Lung microvascular endothelial cell (primary cell): ENCODE data around the gene ZNF614. TPM values are rescaled to one million over a fixed set of nuclear protein-coding genes. Genes with fewer than 3 reads are reported as not detected.
"Not testable (repeated sequence)": the region's sequence is repeated elsewhere in the genome, so short reads cannot be mapped to it uniquely, and the experiment has no call there.

Experiments
- DNase-seq, 2 donors: peaks; one replicate each; pipeline versions ENCODE4 v3.0.0 to v3.0.0-alpha.2; 2010; ENCODE audit warnings: low read depth in 2 of 2
- total RNA-seq: library from RNA; depleted of rRNA; stranded (reverse); fragments of >200 nt; gene quantifications from 2 replicates; pipeline ENCODE4 v1.2.1, GENCODE V29; 2014

The ZNF614 gene
- total RNA-seq, 1 donor from 2014 or later: 7.5 TPM

DNA sequence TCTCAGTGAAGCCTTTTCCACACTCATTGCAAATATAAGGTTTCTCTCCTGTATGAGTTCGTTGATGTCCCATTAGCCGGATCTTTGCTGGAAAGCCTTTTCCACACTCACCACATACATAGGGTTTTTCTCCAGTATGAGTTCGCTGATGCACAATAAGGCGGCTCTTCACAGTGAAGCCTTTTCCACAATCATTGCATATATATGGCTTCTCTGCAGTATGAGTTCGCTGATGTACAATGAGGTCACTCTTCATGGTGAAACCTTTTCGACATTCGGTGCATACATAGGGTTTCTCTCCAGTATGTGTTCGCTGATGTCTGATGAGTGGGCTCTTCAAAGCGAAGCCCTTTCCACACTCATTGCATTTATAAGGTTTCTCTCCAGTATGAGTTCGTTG lies 34.8 kb downstream of the ZNF614 start:
- DNase-seq: no peak

DNA sequence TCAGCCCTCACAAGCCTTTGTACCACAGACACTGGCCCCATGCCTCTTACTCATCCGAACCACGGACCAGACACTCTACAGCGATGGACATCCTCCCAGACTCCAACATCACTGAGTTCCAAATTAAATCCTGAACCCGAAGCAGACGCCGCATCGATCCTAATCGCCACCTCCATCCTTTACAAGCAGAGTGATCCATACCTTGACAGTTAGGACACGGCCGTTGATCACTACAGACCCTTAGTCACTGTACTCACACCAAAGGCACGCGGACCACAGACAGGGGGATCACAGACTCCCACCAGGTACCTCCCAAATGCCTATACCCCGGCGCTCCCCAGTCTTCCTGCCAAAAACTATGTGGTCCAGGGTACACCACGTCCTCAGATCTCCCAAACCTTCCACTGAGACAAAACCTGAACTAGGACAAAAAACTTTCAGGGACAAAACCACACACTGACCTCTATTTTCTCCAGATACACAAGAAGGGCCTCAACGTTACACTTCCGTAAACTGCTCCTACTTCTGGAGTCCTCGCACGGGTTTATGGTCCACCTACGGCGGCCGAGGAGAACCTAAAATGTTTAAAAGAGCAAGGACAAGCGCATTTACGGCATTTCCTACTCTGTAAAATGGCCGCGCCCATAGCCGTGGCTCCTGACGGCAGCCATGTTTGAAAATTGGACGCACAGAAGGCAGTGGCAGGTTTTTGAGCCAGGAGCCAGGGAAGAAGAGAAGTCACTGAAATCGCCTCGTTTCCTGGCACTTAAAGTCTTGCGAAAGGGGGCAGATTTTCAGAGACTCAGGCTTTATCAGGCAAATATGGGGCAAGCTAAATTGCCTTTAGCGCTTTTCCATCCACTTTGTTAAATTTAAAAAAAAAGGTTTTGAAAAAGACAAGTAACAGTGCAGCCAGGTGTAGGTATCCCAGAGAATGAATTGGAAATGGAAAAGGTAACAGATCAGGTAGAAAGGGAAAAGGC lies 41.6 kb downstream of the ZNF614 start, which contains the start of gene ZNF350:
Gene ZNF350 (minus strand): TSS at position 532 of the 983 bp plus-strand sequence. CDS start 12,480 bp downstream, outside the sequence.
- DNase-seq: peak; percentile 97 to 98

DNA sequence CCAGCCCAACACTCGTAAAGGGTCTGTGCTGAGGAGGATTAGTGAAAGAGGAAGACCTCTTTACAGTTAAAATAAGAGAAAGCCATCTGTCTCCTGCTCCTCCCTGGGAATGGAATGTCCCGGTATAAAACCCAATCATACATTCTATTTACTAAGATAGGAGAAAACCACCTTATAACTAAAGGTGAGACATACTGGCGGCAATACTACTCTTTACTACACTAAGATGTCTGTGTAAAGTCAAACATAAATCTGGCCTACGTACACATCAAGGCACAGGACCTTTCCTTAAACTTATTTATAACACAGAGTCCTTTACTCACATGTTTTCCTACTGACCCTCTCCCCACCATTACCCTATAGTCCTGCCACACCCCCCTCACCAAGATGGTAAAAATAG lies 44.8 kb downstream of the ZNF614 start:
- no peak for DNase-seq

DNA sequence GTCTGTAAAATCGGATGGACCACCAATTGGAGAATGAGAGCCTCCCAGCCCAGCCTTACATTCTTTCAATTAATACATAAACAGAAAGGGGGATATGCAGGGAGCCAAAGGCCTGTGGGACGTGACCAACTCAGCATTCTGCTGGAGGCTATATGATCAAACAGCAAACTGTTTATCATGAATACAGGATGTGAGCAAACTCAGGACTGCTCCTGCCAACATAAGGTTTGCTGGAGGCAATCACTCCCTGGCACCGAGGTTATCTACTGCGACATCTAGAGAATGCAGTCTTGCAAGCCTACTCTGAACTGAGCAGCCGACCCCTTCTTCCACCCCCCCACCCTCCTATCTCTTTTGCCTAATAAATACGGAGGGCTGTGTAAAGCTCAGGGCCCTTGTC lies 47.3 kb downstream of the ZNF614 start:
- not testable (repeated sequence) for DNase-seq

DNA sequence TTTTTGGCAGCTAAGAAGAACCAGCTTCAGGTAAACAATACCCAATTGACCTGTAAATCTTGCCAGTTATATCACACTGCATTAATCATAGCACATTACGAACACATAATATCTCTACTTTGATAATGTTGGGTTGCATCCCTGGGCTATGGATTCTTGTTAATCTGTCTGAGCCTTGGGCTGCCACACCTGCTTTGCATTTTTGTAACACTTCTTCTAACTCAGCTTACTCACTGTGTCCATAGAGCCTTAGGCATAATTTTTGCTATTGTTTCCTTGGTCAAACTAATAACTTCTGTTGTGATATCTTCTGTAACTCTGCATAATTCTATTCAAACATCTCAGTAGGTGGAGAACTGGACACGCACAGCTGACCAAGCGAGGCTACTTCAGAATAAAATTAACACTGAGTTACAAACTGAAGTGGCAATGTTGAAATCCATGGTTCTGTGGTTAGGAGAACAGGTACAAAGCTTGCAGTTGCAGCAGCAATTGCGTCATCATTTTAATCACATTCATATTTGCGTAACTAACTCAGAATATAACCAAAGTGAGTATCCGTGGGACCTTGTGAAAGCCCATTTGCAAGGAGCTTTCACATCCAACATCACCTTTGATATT lies 48.0 kb downstream of the ZNF614 start:
- no peak for DNase-seq

DNA sequence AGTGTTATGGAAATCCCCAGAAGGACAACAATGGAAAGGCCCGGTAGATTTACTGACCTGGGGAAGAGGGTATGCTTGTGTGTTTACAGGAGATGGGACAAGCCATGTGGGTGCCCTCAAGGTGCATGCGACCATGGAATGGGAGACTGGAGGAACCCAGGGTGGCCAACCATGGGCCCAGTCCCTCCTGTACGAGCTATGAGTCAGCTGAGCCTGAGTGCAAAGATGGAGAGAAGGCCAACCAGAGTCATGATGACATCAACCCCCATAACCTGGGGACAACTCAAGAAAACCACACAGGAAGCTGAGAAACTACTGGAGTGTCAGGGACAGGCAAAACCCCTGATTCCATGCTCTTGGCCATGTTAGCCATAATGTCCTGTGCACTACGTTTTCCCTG lies 49.3 kb downstream of the ZNF614 start:
- DNase-seq: no peak

DNA sequence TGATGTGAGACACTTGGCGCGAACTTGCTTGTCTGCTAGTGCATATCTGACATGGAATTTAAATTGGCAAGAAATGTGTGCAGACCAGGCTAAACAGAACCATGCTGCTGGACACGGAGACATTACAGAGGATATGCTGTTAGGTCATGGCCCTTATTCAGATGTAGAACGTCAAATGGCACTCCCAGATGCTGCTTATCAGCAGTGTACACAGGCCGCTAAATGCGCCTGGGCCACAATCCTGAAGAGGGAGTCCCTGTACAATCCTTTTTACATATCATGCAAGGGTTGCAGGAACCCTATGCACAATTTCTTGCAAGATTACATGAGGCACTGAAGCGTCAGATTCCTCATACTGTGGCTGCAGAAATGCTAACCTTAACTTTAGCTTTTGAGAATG lies 50.8 kb downstream of the ZNF614 start:
- DNase-seq: no peak

DNA sequence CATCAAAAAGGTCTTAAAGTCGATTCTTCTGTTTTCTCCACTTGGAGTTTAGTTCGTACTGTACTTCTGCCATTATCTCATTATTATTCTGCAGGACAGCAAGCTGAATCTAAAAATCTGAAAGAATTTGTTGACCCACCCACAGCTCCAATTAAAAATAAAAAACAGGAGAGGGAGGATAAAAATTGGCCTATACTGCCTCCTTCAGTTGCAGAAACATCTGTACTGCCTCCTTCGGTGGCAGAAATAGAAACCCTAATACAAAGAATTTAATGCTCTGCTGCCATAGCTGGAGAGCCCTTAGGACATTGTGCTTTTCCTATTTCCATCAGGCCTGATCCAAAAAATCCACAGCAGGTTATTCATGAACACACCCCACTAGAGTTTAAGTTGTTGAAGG lies 51.3 kb downstream of the ZNF614 start:
- no peak for DNase-seq

DNA sequence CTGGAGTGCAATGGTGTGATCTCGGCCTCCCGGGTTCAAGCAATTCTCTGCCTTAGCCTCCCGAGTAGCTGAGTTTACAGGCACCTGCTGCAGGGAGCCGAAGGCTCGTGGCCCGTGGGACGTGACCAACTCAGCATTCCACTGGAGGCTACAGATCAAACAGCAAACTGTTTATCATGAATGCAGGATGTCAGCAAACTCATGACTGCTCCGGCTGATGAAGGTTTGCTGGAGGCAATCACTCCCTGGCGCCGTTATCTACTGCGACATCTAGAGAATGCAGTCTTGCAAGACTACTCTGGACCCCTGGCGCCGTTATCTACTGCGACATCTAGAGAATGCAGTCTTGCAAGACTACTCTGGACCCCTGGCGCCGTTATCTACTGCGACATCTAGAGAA lies 52.4 kb downstream of the ZNF614 start:
- not testable (repeated sequence) for DNase-seq

DNA sequence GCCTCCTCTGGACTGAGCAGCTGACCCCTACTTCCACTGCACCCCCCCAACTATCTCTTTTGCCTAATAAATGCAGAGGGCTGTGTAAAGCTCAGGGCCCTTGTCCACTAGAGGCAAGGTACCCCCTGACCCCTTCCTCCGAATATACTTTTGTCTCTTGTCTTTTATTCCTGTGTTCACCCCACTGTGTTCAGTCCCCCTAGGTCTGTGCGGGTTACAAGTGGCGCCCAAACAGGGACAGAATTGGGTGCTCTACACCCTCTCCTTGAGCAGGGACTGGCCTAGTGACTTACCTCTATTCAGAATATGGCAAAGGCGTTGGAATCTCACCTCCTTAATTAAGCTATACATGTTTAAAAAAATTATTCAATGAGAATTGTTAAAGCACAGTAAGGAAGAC lies 56.6 kb downstream of the ZNF614 start:
- DNase-seq: peak; percentile 17 to 20

DNA sequence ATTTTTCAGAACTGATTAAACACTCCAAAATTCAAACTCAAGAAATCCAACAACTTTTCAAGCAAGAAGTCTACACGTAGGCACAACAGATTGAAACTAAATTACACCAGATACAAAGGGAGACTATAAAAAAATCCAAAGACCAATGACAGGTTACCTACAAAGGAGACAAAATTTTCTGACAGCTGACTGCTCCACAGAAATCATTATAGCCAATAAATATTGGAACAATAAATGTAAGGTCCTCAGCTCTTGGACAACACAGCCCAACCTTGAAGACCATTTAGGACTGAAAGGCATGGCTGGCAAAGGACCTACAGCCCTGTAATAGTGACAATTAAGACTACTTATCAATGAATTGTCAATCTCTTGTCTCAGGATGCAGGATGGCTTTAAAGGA lies 57.5 kb downstream of the ZNF614 start:
- no peak for DNase-seq

DNA sequence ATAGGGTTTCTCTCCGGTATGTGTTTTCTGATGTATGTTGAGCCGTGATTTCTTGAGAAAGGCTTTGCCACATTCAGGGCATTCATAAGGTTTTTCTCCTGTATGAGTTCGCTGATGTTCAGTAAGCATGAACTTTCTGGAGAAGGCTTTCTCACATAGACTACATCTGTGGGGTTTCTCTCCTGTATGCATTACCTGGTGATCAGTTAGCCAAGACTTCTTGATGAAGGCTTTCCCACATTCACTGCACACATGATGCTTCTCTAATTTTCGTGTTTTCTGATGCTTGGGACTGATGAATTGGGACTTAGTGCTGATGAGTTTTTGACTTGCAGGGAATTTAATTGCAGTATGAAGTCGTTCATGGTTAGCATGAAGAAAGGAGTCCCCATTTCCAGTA lies 62.6 kb downstream of the ZNF614 start:
- DNase-seq: no peak

Other genes starting within 250 kb of the ZNF614 start
- under 0.01 TPM in 2 replicates for gene FPR3, start 233.2 kb downstream of the ZNF614 start, total RNA-seq
- 1.3 and 2.6 TPM in 2 replicates for gene ZNF577, start 140.4 kb downstream of the ZNF614 start, total RNA-seq
- 5.2 and 8.7 TPM in 2 replicates for gene ZNF649, start 123.4 kb downstream of the ZNF614 start, total RNA-seq
- gene ZNF613, start 100.9 kb downstream of the ZNF614 start, total RNA-seq: 6.8 and 8.9 TPM in 2 replicates
- 6.5 and 9.9 TPM in 2 replicates for gene ZNF350, start 41.5 kb downstream of the ZNF614 start, total RNA-seq
- gene ZNF615, start 20.2 kb downstream of the ZNF614 start, total RNA-seq: 5.0 and 7.7 TPM in 2 replicates
- 3.5 and 5.2 TPM in 2 replicates for gene ZNF432, start 20.5 kb upstream of the ZNF614 start, total RNA-seq
- 6.1 and 12.9 TPM in 2 replicates for gene ZNF841, start 67.4 kb upstream of the ZNF614 start, total RNA-seq
- 5.0 and 5.6 TPM in 2 replicates for gene ZNF616, start 111.6 kb upstream of the ZNF614 start, total RNA-seq
- 6.1 and 7.7 TPM in 2 replicates for gene ZNF836, start 143.2 kb upstream of the ZNF614 start, total RNA-seq
- gene PPP2R1A, start 161.7 kb upstream of the ZNF614 start, total RNA-seq: 85.4 and 89.1 TPM in 2 replicates
- 5.0 and 8.7 TPM in 2 replicates for gene ZNF766, start 241.2 kb upstream of the ZNF614 start, total RNA-seq